Stimulated activated naive CD8-positive, alpha-beta T cell treated with anti-CD3 and anti-CD28 coated beads, Interleukin-15, amount 100 ng/mL, for 72 hours (primary cell): ENCODE data around the gene ITGB8.

Experiments used
- ATAC-seq: fragments of 150-1000 bp; cut with Tn5 transposase; 2 replicates; pipeline ENCODE4 v1.10.0; 2021; ENCODE audit warnings: mild to moderate bottlenecking, moderate library complexity
- DNase-seq, 2 donors: peaks; one replicate each; pipeline ENCODE4 v3.0.0; 2021 to 2022
- H3K27ac Mint-ChIP-seq, 2 donors: one replicate each; pipeline ENCODE4 v1.8.0; 2022; ENCODE audit warnings: mild to moderate bottlenecking in 2 of 2, mixed read lengths in 2 of 2, moderate library complexity in 2 of 2
- H3K27me3 Mint-ChIP-seq: one replicate; pipeline ENCODE4 v1.8.0; 2022; ENCODE audit warnings: mixed read lengths
- H3K4me1 Mint-ChIP-seq: one replicate; pipeline ENCODE4 v1.8.0; 2022; ENCODE audit warnings: mild to moderate bottlenecking, mixed read lengths
- H3K4me3 Mint-ChIP-seq, 2 donors: one replicate each; pipeline ENCODE4 v1.8.0; 2022; ENCODE audit warnings: mild to moderate bottlenecking in 2 of 2, mixed read lengths in 2 of 2, moderate library complexity in 1 of 2
- H3K9me3 Mint-ChIP-seq, 2 donors: one replicate each; pipeline ENCODE4 v1.8.0; 2022; ENCODE audit warnings: mixed read lengths in 2 of 2

Gene ITGB8

DNA sequence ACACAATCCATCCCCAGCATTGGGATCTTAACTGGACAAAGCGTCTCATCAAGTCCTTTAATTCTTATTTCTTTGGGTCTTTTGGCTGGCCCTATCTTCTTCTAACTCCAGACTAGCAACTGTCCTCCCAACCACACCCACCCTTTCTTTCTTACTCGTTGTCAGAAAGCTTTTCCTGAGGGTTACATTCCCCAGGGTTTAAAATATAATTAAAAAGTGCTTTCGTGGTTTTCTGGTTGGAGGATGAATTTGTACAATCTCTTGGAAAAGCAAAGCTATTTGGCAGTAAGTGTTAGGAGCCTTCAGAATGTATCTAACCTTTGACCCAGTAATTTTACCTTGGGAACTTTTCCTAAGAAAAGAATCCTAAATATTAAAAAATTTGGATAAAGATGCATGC is 10.4 kb upstream of the ITGB8 start:
- no peak for ATAC-seq
- H3K27me3 Mint-ChIP-seq: peaks cover 6% of the 10 kb centered on the region

DNA sequence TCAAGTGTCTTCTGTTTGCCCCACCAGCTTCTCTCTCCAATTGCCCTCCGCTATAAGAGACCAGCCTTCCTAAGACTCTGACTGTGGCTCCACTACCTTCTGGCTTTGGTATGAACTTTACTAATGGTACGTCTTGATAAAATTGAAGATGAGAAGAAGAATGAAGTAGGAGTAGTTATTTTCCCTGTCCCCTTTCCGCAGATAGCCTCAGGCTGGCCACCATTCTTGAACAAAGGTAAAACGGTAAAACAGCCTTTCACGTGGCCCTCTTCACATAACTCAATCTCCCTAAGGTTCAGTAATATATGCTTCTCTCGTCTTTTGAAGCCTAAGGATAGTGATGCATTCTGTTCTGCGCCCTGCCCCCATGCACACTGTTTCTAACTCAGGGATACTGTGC is 9.9 kb upstream of the ITGB8 start:
- no peak overlapping the region for H3K27ac Mint-ChIP-seq
- DNase-seq (no peak), ATAC-seq (no peak)
- H3K27me3 Mint-ChIP-seq: peaks cover 6% of the 10 kb centered on the region
- no peaks in the 10 kb centered on the region for H3K4me1 Mint-ChIP-seq
- no peaks in the 10 kb centered on the region for H3K9me3 Mint-ChIP-seq
- H3K4me3 Mint-ChIP-seq: no peak overlapping the region

More for the DNA sequence above, 10.4 kb upstream of the ITGB8 start:
- Mint-ChIP-seq H3K4me3 (no peak overlapping the region), H3K4me1 (no peaks in the 10 kb centered on the region), H3K9me3 (no peaks in the 10 kb centered on the region), H3K27ac (no peak overlapping the region)
- no peak for DNase-seq

DNA sequence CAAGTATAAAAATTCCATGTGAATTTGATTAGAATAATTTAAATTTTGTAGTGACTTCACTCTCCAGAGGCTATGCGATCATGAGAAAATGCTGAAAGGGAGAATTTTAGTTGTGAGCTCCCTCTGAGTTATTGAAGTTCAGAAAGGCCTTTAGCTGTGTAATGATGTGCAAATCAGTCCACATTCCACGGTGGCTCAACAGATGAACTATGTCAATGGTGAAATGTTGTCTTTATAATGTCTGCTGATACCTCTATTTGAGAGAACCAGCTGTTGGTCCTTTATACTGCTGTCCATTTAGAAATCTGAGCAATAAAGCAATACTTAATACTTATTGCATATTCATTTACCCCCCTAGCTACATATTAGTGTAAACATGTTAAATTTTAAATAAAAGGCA is 7.1 kb upstream of the ITGB8 start:
- Mint-ChIP-seq H3K4me1 (no peaks in the 10 kb centered on the region), H3K27me3 (peaks cover 6% of the 10 kb centered on the region), H3K27ac (no peak overlapping the region), H3K4me3 (no peak overlapping the region), H3K9me3 (no peaks in the 10 kb centered on the region)
- ATAC-seq: no peak
- no peak for DNase-seq

DNA sequence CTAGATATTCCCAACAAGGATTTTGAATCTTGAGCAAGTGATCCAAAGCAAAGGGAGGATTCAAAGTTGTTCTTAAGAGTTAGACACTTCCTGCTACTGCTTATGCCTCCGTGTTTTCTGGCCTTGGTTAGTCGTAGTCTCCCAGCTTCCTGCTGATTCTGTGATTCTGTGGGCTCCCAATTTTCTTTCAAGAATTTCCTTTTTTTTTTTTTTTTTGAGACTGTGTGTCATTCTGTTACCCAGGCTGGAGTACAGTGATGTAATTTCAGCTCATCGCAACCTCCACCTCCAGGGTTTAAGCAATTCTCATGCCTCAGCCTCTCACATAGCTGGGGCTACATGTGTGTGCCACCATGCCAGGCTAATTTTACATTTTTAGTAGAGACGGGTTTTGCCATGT is 4.4 kb upstream of the ITGB8 start:
- Mint-ChIP-seq H3K27ac (no peak overlapping the region), H3K4me1 (peaks cover 21% of the 10 kb centered on the region), H3K4me3 (no peak overlapping the region), H3K27me3 (peaks cover 17% of the 10 kb centered on the region), H3K9me3 (no peaks in the 10 kb centered on the region)
- no peak for ATAC-seq
- no peak for DNase-seq

DNA sequence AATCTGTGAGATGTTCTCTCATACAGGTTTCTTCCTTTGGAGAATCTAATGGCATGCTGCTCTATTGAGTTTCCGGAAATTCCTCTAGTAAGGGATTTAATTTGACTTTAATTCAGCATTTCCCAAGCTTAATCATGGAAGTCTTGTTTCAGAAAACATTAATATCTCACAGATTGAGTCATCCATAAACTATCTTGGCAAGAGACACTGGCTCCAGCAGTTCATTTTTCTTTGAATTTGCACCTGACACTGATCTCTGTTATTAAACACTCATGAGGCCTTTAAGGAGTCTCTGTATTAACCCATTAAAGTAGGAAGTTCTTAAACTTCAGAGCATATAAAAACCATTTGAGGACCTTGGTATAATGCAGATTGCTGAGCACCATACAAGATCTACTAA is 3.6 kb upstream of the ITGB8 start:
- peaks cover 24% of the 10 kb centered on the region for H3K27me3 Mint-ChIP-seq
- ATAC-seq: no peak

DNA sequence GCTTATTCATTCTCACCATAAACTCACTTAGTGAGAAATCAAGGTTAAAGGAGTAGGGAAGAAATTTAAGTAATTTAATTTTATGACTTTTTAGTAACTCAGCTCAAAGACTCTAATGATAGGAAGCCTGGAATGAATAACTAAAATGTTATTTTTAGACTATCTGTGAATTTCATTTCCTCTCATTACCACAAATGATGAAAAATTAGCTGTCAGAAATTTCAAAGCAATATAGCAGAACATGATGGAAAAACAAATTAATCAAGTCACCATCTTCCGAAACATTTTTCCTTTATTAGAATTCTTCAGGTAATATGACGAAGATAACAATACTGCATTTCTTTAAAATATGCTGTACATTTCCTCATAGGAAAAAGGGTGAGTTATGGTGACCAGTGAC is 2.7 kb upstream of the ITGB8 start:
- H3K4me3 Mint-ChIP-seq: no peak overlapping the region
- peaks cover 29% of the 10 kb centered on the region for H3K4me1 Mint-ChIP-seq
- H3K27ac Mint-ChIP-seq: no peak overlapping the region
- H3K27me3 Mint-ChIP-seq: peaks cover 29% of the 10 kb centered on the region
- H3K9me3 Mint-ChIP-seq: no peaks in the 10 kb centered on the region
- ATAC-seq (no peak), DNase-seq (no peak)

More for the DNA sequence above, 3.6 kb upstream of the ITGB8 start:
- DNase-seq: no peak
- Mint-ChIP-seq H3K4me1 (peaks cover 28% of the 10 kb centered on the region), H3K9me3 (no peaks in the 10 kb centered on the region), H3K27ac (no peak overlapping the region), H3K4me3 (no peak overlapping the region)

DNA sequence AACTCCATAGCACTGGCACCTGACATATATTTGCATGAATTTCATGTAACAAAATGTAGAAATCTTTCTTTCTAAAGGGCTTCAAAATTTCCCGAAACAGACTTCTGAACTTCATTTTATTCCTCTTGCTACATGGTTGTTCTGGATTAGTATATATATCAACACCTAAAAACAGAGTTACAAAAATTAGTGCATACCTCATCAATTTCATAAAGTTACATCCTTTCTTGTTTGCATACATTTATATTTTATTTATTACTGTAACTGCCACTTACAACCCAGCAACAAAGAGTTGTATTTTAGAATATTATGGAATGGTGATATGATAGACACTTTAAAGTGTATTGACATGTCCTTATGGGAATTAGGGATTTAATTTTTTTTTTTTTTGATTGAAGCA is 2.0 kb upstream of the ITGB8 start:
- Mint-ChIP-seq H3K27me3 (peaks cover 32% of the 10 kb centered on the region), H3K27ac (no peak overlapping the region), H3K4me3 (no peak overlapping the region)

DNA sequence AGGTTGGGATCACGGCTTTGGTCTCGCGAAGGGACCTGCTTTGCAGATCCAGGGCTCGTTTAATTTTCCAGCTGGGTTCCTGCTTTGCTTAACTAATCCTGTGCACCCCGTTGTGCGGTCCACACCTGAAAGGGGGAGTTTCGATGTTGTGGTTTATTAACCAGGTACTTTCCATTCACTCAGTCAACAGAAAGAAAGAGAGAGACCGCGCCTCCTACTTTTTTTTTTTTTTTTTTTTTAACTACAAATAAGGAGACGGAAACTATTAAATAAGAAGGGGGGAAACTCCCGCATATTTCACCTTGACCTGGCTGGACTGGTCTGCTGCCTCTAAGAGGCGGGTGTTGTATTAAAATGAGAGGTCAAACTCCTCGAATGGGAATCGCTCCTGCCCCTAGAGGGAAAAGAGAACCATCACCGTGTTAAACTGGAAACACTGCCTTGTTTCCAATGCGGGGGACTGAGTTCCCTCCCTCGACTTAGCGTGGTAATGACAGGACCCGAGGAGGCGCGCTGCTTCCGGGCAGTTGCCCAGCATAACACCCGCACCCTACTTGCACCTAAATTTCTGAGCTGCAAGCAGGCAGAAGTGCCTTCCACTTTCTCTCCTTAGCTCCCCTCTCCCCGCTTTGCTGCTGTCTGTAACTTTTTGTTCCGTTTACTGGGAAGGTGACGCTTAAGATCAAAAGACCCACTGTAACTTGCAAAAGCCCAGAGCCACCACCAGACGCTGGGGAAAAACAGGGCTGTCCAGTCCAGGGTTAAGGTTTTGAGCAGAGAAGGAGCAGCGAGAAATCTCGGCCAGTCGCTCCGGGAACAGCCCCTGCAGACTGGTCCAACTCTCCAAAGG is 1.1 kb upstream of the ITGB8 start:
- peak; percentile 27 to 33 for DNase-seq
- peak overlapping the region in 1 of 2 donors; percentile 28 for H3K27ac Mint-ChIP-seq
- H3K4me3 Mint-ChIP-seq: peak overlapping the region; percentile 90 to 91
- H3K4me1 Mint-ChIP-seq: peaks cover 29% of the 10 kb centered on the region
- peaks cover 41% of the 10 kb centered on the region for H3K27me3 Mint-ChIP-seq
- ATAC-seq: peak; percentile 40
- H3K9me3 Mint-ChIP-seq: no peaks in the 10 kb centered on the region

More for the DNA sequence above, 2.0 kb upstream of the ITGB8 start:
- Mint-ChIP-seq H3K4me1 (peaks cover 29% of the 10 kb centered on the region), H3K9me3 (no peaks in the 10 kb centered on the region)
- no peak for ATAC-seq
- DNase-seq: no peak

DNA sequence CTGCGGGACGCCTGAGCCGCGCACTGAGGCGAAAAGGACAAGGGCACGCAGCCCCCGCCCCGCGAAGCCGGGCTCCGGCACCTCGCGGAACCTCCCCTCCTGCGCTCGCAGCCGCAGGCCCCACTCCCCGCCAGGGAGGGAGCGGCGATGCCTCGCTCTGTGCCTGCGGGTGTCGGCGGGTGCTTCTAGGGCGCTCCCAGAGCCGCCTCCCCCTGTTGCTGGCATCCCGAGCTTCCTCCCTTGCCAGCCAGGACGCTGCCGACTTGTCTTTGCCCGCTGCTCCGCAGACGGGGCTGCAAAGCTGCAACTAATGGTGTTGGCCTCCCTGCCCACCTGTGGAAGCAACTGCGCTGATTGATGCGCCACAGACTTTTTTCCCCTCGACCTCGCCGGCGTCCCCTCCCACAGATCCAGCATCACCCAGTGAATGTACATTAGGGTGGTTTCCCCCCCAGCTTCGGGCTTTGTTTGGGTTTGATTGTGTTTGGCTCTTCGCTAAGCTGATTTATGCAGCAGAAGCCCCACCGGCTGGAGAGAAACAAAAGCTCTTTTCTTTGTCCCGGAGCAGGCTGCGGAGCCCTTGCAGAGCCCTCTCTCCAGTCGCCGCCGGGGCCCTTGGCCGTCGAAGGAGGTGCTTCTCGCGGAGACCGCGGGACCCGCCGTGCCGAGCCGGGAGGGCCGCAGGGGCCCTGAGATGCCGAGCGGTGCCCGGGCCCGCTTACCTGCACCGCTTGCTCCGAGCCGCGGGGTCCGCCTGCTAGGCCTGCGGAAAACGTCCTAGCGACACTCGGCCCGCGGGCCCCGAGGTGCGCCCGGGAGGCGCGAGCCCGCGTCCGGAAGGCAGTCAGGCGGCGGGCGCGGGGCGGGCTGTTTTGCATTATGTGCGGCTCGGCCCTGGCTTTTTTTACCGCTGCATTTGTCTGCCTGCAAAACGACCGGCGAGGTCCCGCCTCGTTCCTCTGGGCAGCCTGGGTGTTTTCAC is 519 bp downstream of the ITGB8 start:
- Mint-ChIP-seq H3K27ac (peak overlapping the region in 1 of 2 donors; percentile 82), H3K27me3 (peaks cover 54% of the 10 kb centered on the region), H3K4me1 (peaks cover 29% of the 10 kb centered on the region), H3K4me3 (peak overlapping the region; percentile 90 to 91), H3K9me3 (no peaks in the 10 kb centered on the region)
- DNase-seq (peak; percentile 40 to 42), ATAC-seq (peak; percentile 52)

DNA sequence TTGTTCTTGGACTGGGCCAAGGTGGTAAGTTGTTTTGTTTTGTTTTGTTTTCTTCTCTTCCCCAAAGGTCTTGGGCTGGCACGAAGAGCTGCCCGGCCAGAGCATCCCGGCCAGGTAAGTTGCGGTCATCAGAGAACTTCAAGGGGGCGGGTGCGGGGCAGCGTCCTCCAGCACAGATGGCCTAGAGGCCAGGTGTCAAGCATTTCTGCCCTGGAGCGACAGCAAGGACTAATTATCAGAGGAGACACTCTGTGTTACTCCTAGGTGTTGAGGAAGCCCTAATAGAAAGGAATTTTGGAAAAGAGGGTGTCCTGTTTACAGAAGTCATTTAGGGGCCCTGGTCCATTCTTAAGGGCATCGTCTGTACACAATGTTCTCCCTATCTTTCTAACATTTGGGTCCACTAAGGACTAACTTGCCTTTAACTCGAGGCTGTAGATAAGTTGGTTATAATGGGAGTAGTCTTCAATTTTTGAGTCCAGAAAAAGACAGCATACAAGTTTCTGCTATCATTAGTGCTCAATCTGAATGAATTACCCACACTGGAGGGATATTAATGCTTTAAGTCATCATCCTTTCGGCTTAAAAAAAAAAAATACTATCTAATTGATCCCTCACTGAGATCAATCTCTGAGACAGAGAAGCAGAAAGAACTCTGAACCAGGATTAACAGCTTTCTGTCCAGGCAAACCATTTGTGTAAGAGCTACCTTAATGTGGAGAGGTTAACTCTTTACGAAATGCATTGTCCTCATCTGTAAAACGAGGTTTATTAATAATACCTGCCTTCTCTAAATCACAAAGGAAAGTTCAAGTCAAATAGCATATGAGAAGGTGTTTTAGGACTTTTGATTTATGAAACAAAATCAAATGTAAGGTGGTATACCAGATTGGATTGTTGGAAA is 1.5 kb downstream of the ITGB8 start:
- H3K9me3 Mint-ChIP-seq: no peaks in the 10 kb centered on the region
- DNase-seq (no peak), ATAC-seq (no peak)
- no peak overlapping the region for H3K27ac Mint-ChIP-seq
- peaks cover 59% of the 10 kb centered on the region for H3K27me3 Mint-ChIP-seq
- H3K4me1 Mint-ChIP-seq: peaks cover 29% of the 10 kb centered on the region
- peak overlapping the region; percentile 90 to 91 for H3K4me3 Mint-ChIP-seq

DNA sequence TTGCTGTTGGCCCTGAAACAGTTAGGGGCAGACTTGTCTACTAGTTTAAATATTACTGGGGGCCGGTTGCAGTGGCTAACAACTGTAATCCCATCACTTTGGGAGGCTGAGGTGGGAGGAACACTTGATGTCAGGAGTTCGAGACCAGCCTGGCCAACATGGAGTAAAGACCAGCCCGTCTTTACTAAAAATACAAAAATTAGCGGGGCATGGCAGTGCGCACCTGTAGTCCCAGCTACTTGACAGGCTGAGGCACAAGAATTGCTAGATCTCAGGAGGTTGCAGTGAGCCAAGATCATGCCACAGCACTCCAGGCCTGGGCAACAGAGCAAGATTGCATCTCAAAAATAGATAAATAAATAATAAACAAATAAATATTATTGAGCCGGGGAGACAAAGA is 7.6 kb downstream of the ITGB8 start:
- Mint-ChIP-seq H3K4me3 (no peak overlapping the region), H3K4me1 (no peaks in the 10 kb centered on the region), H3K27ac (no peak overlapping the region), H3K9me3 (no peaks in the 10 kb centered on the region), H3K27me3 (peaks cover 48% of the 10 kb centered on the region)
- ATAC-seq: no peak
- DNase-seq: no peak

DNA sequence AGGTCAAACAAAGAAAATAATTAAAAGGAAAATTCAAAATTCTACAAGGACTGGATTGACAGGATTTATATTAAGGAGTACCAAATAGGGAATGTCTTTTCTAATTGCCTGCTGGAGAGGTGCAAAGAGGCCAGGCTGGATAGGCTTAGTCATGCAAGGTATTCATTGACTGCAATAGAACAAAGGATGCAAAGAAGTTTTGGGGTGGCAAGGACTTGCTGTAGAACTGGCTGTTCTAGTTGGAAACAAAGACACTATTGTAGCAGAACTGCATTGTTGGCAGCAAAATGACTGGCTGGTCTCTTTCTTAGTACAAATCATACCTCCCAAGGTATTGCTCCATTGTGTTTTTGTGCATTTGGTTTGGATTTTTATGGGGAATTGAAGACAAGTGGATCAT is 10.1 kb downstream of the ITGB8 start:
- Mint-ChIP-seq H3K27ac (no peak overlapping the region), H3K4me3 (no peak overlapping the region), H3K9me3 (no peaks in the 10 kb centered on the region), H3K27me3 (peaks cover 26% of the 10 kb centered on the region), H3K4me1 (no peaks in the 10 kb centered on the region)
- DNase-seq: no peak
- no peak for ATAC-seq

DNA sequence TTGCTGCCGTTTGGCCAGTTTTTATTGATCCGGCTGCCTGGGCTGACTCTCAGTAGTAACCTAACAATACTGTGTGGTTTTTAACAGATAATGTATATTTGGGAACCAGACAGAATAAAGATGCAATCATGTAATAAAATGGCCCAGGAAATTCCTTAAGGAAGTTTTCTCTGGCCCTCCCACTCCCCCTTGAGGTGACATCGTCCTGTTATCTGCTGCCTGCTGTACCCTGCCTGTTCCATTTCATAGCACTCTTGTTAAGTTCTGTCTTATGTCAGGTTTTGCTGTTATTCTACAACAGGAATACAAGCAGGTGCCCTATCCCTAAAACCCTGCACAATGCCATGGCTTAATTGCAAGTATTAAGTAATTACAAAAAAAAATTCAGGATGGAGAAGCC is 12.5 kb downstream of the ITGB8 start:
- Mint-ChIP-seq H3K4me1 (no peaks in the 10 kb centered on the region), H3K4me3 (no peak overlapping the region), H3K27me3 (peaks cover 10% of the 10 kb centered on the region), H3K9me3 (no peaks in the 10 kb centered on the region), H3K27ac (no peak overlapping the region)
- DNase-seq: no peak
- ATAC-seq: no peak

DNA sequence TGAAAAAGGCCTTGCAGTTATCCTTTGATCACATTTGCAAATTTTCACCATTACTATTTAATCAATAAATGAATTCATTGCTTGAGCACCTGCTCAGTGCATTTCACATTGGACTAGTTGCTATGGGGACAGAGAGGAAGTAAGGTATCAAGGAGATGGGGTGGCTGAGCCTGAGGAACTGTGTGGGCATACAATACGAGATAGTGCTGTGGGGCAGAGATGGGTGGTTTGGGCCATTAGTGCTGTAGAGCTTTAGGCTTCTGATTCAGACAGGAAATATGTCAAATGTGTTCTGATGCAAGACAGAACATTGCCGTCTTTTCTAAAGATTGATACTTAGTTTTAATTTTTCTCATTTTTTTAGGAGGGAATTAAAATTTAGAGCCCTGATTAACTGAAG is 13.2 kb downstream of the ITGB8 start:
- H3K27me3 Mint-ChIP-seq: peaks cover 10% of the 10 kb centered on the region
- ATAC-seq (no peak), DNase-seq (no peak)
- H3K27ac Mint-ChIP-seq: no peak overlapping the region
- H3K9me3 Mint-ChIP-seq: no peaks in the 10 kb centered on the region
- no peak overlapping the region for H3K4me3 Mint-ChIP-seq
- H3K4me1 Mint-ChIP-seq: no peaks in the 10 kb centered on the region

DNA sequence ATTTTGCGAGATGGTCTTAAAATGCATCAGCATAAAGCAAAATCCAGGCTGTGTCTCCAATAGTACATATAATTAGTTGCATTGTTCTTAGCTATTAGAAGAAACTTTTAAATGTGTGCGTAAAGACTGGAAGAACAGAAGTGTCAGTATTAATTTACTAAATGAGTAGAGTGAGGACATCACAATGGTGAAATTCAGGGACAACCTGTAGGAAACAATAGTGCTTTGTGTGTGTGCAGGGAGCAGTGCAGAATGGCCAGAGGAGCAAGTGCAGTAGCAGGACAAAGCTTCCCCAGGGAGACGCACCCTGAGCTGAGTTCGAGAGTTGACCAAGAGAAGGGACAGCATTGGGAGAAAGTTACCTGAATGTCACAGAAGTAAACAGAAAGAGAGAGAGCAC is 13.7 kb downstream of the ITGB8 start:
- ATAC-seq (no peak), DNase-seq (no peak)
- Mint-ChIP-seq H3K4me1 (no peaks in the 10 kb centered on the region), H3K27ac (no peak overlapping the region), H3K27me3 (peaks cover 10% of the 10 kb centered on the region), H3K4me3 (no peak overlapping the region), H3K9me3 (no peaks in the 10 kb centered on the region)
